Measurements from ENCODE around the gene JPH2. TPM values are rescaled to one million over a fixed set of nuclear protein-coding genes. Genes with fewer than 3 reads are reported as not detected.

Gene JPH2
- total RNA-seq, 1 donor from 2014 or later = 151 TPM

DNA sequence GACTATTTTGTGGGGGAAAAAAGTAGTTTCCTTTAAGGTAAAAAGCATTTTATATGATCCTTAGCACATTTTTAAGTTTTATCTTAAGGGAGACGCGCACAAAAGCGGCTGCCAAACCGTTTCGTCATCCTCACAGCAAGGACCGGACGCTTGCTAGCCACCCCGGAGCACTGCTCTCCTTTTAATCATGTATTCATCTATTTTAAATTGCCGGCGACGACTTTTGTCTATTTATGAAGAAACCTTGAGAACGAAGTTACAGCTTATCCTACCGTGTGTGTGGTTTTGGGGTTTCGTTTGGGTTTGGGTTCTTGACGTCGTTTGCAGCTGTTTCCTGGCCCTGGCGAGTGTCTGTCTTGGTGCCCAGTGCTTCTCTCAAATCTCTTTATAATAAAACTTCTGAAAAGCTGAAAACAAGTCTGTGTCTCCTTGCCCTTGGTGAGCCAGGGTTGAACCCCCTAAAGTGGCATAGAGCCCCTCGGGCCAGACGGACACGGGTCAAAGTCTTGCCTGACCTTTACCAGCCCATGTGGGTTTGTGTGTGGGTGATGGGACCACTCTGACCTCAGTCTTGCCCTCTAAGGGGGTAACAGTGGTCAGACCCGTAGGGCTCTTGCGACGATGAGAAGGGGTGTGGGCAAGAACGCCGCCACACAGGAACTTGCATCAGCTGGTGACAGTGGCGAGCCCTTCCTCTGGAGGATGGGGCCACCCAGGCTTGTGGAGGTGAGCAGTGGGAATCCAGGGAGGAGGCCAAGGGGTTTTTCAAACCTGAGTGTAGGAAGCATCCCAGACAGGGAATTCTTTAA, 117.6 kb downstream of the JPH2 start:
- DNase-seq = no peak
- intact Hi-C loops (cut with micrococcal nuclease) = no loop called here
- TF ChIP-seq, protein P1, sequence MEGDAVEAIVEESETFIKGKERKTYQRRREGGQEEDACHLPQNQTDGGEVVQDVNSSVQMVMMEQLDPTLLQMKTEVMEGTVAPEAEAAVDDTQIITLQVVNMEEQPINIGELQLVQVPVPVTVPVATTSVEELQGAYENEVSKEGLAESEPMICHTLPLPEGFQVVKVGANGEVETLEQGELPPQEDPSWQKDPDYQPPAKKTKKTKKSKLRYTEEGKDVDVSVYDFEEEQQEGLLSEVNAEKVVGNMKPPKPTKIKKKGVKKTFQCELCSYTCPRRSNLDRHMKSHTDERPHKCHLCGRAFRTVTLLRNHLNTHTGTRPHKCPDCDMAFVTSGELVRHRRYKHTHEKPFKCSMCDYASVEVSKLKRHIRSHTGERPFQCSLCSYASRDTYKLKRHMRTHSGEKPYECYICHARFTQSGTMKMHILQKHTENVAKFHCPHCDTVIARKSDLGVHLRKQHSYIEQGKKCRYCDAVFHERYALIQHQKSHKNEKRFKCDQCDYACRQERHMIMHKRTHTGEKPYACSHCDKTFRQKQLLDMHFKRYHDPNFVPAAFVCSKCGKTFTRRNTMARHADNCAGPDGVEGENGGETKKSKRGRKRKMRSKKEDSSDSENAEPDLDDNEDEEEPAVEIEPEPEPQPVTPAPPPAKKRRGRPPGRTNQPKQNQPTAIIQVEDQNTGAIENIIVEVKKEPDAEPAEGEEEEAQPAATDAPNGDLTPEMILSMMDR (IDR thresholded peaks at IDR 0.05; ENCODE audit: borderline replicate concordance) = no peak
- H3K9me3 ChIP-seq (replicated peaks) = no peaks in the 10 kb centered on the region
- no peaks in the 10 kb centered on the region for H3K36me3 ChIP-seq
- peaks cover 8% of the 10 kb centered on the region for H3K4me1 ChIP-seq
- no peak overlapping the region for H3K27ac ChIP-seq (replicated peaks)
- H3K27me3 ChIP-seq (ENCODE audit: low read depth) = no peaks in the 10 kb centered on the region
- no peak overlapping the region for H3K4me3 ChIP-seq

DNA sequence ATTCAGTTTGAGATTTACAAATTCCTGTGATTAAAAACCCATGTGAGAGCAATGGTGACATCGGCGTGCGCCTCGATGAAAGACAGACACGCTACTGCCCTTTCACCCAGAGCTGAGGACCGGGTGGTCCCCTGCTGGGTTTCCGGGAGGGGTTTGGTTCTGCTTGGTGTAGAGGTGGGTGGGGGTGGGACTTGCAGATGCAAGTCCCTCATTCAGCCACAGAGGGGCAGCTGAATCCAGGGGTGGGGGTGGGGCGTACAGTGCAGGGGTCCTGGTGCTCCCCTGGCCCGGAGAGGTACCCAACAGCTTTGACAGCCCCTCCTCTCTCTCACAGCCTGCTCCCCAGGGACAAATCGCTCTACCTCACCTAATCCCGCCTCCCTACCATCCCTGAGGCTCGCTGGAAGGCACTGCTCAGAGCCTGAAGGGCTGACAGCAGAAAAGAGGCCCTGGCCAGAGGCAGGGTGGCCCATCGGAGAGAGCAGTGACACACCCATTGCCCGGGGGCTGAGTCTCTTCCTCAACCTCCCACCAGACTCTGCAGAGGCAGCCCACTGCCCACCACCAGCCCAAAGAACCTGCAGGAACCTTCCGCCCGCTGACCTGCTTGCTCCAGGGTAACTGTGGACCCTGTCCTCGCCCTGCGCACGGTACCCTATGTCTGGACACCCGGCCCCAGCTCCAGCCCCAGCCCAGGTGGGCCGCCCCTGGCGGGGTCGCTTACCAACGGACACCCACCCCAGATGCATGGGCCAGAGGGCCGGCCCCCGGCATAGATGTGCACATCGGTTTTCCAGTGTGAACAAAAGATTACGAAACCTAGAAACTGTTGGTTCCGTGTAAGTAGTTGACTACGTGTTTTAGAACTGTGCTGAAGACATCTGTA, 118.4 kb downstream of the JPH2 start:
- TF ChIP-seq, protein P1 (IDR thresholded peaks at IDR 0.05; ENCODE audit: borderline replicate concordance) = no peak
- no peak for DNase-seq
- intact Hi-C loops (cut with micrococcal nuclease) = no loop called here
- H3K4me1 ChIP-seq = no peaks in the 10 kb centered on the region
- H3K9me3 ChIP-seq (replicated peaks) = no peaks in the 10 kb centered on the region
- H3K4me3 ChIP-seq = no peak overlapping the region
- no peaks in the 10 kb centered on the region for H3K27me3 ChIP-seq (ENCODE audit: low read depth)
- H3K36me3 ChIP-seq = no peaks in the 10 kb centered on the region
- no peak overlapping the region for H3K27ac ChIP-seq (replicated peaks)

DNA sequence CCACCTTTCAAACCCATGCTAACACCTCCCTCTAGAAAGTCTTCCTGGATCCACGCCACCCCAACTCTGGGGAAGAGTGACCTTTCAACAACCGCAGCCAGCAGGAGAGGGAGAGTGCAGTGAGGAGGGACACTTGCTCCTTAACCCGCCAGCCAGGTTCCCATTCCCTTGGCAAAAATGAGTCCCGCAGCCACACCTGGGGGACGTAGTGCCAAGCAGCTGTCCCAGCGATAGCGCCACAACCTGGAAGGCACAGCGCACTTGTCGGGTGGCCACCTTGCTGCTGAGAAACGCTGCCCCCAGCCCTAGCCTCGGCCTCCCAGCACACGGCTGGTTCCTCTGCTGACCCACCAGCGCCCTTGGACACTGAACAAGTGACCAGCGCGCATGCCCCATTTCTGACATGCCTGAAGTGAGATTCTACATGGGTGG, 119.3 kb downstream of the JPH2 start:
- Histone ChIP-seq H3K4me3 (no peak overlapping the region), H3K27me3 (ENCODE audit: low read depth) (no peaks in the 10 kb centered on the region), H3K36me3 (no peaks in the 10 kb centered on the region), H3K9me3 (replicated peaks) (no peaks in the 10 kb centered on the region), H3K27ac (replicated peaks) (no peak overlapping the region), H3K4me1 (no peaks in the 10 kb centered on the region)
- TF ChIP-seq, protein P1 (IDR thresholded peaks at IDR 0.05; ENCODE audit: borderline replicate concordance) = no peak
- intact Hi-C loops (cut with micrococcal nuclease) = no loop called here
- no peak for DNase-seq

DNA sequence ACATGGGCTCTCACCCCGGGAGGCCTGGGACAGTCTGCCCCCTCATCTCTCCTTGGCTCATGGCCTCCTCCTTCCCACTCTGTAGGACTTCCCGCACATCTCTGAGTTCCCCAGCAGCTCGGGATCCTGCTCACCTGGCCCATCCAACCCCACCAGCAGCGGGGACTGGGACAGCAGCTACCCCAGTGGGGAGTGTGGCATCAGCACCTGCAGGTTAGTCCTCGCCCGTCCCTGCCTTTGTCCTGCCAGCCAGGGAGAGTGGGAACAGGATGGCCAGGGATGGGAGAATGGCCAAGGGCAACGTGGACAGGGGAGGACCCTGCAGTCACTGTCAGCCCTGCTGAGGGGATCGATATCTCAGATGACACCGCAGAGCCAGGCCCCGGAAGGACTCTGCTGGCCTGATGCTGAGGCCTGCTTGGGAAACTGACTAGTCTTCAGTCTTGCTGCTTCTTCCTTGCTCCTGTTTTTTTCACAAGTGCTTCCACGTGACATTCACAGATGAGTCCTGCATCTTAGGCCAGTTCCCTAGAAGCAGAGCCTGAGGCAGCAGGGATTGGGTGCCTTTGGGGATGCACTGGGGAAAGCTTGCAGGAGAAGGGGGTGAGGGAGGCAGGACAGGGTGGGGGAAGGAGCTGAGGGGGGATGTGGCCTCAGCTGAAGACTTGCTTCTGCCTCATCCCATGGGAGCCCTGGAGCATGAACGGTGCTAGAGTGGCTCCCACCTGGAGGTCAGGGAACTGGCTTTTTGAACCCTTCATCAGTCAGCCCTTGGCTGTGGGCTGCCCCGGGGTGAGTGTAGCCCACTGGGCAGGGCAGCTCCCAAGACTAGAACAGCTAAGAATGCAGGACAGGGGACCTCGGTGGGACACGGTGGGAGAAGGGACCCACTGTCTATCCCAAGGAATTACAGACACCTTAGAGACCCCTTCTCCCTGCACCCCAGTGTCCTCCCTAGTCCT, 120.1 kb downstream of the JPH2 start:
- no peak overlapping the region for H3K27ac ChIP-seq (replicated peaks)

More for the DNA sequence above, 120.1 kb downstream of the JPH2 start:
- intact Hi-C loops (cut with micrococcal nuclease) = no loop called here
- no peaks in the 10 kb centered on the region for H3K36me3 ChIP-seq
- no peaks in the 10 kb centered on the region for H3K4me1 ChIP-seq
- TF ChIP-seq, protein P1 (IDR thresholded peaks at IDR 0.05; ENCODE audit: borderline replicate concordance) = no peak
- no peaks in the 10 kb centered on the region for H3K9me3 ChIP-seq (replicated peaks)
- H3K4me3 ChIP-seq = no peak overlapping the region
- H3K27me3 ChIP-seq (ENCODE audit: low read depth) = no peaks in the 10 kb centered on the region
- no peak for DNase-seq
